Colonic mucosa (tissue), 4 donors: Measurements from ENCODE around the gene ATXN7L1. TPM values are rescaled to one million over a fixed set of nuclear protein-coding genes. Genes with fewer than 3 reads are reported as not detected.

Source experiments
- DNase-seq: peaks from one replicate; pipeline ENCODE4 v3.0.0-alpha.2; 2020
- H3K27ac ChIP-seq: fragments of 200-600 bp; one replicate; pipeline ENCODE4 v1.8.0; 2021
- H3K27me3 ChIP-seq: fragments of 200-600 bp; one replicate; pipeline ENCODE4 v1.8.0; 2021
- H3K36me3 ChIP-seq: fragments of 200-600 bp; one replicate; pipeline ENCODE4 v1.8.0; 2021
- H3K4me1 ChIP-seq: fragments of 200-600 bp; one replicate; pipeline ENCODE4 v1.8.0; 2021; ENCODE audit warnings: mild to moderate bottlenecking
- H3K4me3 ChIP-seq: fragments of 200-600 bp; one replicate; pipeline ENCODE4 v1.8.0; 2021
- H3K9ac ChIP-seq, 2 donors: one replicate each; pipeline ENCODE4 v1.7.0; 2013; ENCODE audit warnings: control low read depth in 2 of 2, low read depth in 2 of 2, low read length in 2 of 2
- H3K9me3 ChIP-seq: fragments of 200-600 bp; one replicate; pipeline ENCODE4 v1.8.0; 2021
- CTCF ChIP-seq: fragments of 200-600 bp; IDR thresholded peaks from one replicate; pipeline ENCODE4 v1.8.0; 2022; ENCODE audit warnings: antibody characterized with exemption, mild to moderate bottlenecking
- intact Hi-C: fragments of 100-400 bp; cut with DNase I; formaldehyde crosslinking; loops from one replicate; pipeline ENCODE4 v1.14.1; 2022
- total RNA-seq, 2 donors: library from RNA; stranded (reverse); fragmentation: NEBNext Ultra II Directional in 1 of 2; extraction: Animal tissue kit (Norgen Biotek cat#: 25700) in 1 of 2; gene quantifications; one replicate each; pipeline ENCODE4 v1.2.1, GENCODE V29; 2021
- donor health status: healthy.
- donor health status: DM: no; HTN: no; CAD: no.
- donor health status: DM: no; HTN: no; CAD: no.

Gene ATXN7L1
- total RNA-seq, 2 donors from 2014 or later, result 13.0 to 15.1 TPM

GRCh38 chr7:105585850-105586500 is 290.4 kb downstream of the ATXN7L1 start:
- no peaks in the 10 kb centered on the region for H3K27me3 ChIP-seq
- peaks cover 3% of the 10 kb centered on the region for H3K4me1 ChIP-seq
- intact Hi-C loops, result no loop called here
- no peak overlapping the region for H3K9ac ChIP-seq
- no peak overlapping the region for H3K27ac ChIP-seq
- no peak for DNase-seq
- no peak overlapping the region for H3K4me3 ChIP-seq
- no peaks in the 10 kb centered on the region for H3K9me3 ChIP-seq
- no peak for TF ChIP-seq CTCF
- no peaks in the 10 kb centered on the region for H3K36me3 ChIP-seq

- Histone ChIP-seq H3K9ac (no peak overlapping the region), H3K36me3 (no peaks in the 10 kb centered on the region), H3K27me3 (no peaks in the 10 kb centered on the region), H3K9me3 (no peaks in the 10 kb centered on the region), H3K4me3 (no peak overlapping the region), H3K27ac (no peak overlapping the region), H3K4me1 (peaks cover 3% of the 10 kb centered on the region)
- no peak for TF ChIP-seq CTCF
- intact Hi-C loops, result no loop called here
- DNase-seq, result no peak
These were observed 292.2 kb downstream of the ATXN7L1 start for GRCh38 chr7:105584165-105584564.

GRCh38 chr7:105583061-105583460 is 293.3 kb downstream of the ATXN7L1 start:
- DNase-seq, result no peak
- H3K27ac ChIP-seq, result no peak overlapping the region
- intact Hi-C loops, result no loop called here
- H3K36me3 ChIP-seq, result no peaks in the 10 kb centered on the region
- peaks cover 3% of the 10 kb centered on the region for H3K4me1 ChIP-seq
- no peaks in the 10 kb centered on the region for H3K27me3 ChIP-seq
- no peak overlapping the region for H3K9ac ChIP-seq
- H3K4me3 ChIP-seq, result no peak overlapping the region
- no peaks in the 10 kb centered on the region for H3K9me3 ChIP-seq
- TF ChIP-seq CTCF, result no peak

GRCh38 chr7:105581066-105581811 is 295.2 kb downstream of the ATXN7L1 start, which contains the start of gene EFCAB10:
TSS of gene EFCAB10 (minus strand) at chr7:105581493. CDS start at chr7:105581463, 30 bp downstream.
- Histone ChIP-seq H3K27ac (no peak within 1 kb of the TSS), H3K4me3 (peak within 1 kb of the TSS; percentile 23), H3K9me3 (no peaks in the 10 kb centered on the region), H3K9ac (no peak within 1 kb of the TSS), H3K27me3 (no peaks in the 10 kb centered on the region), H3K4me1 (peaks cover 3% of the 10 kb centered on the region), H3K36me3 (no peaks in the 10 kb centered on the region)
- DNase-seq, result peak; percentile 64
- intact Hi-C loops, result no loop called here
- TF ChIP-seq CTCF, result no peak

- intact Hi-C loops, result no loop called here
- Histone ChIP-seq H3K27ac (no peak overlapping the region), H3K27me3 (no peaks in the 10 kb centered on the region), H3K4me3 (no peak overlapping the region), H3K36me3 (no peaks in the 10 kb centered on the region), H3K9me3 (no peaks in the 10 kb centered on the region), H3K4me1 (peaks cover 3% of the 10 kb centered on the region), H3K9ac (no peak overlapping the region)
- DNase-seq, result no peak
- TF ChIP-seq CTCF, result no peak
These were observed 296.2 kb downstream of the ATXN7L1 start for GRCh38 chr7:105580022-105580740.
